ENCODE data around the gene USP17L5.
"Not testable (repeated sequence)": the region's sequence is repeated elsewhere in the genome, so short reads cannot be mapped to it uniquely, and the experiment has no call there.

GRCh38 chr4:9381012-9381534 lies 41.9 kb downstream of the USP17L5 start:
- not testable (repeated sequence) for TF ChIP-seq CTCF (conservative IDR thresholded peaks at IDR 0.05; ENCODE audit: low read length); EZH2phosphoT487 (IDR thresholded peaks at IDR 0.05; ENCODE audit: borderline replicate concordance)
